SH-SY5Y (cell line): ENCODE data around the gene TFPI2.

ENCODE experiments used
- GATA2 ChIP-seq: IDR thresholded peaks from 2 replicates; pipeline ENCODE4 v1.6.1; 2011; ENCODE audit warnings: mild to moderate bottlenecking, low read depth, low read length
- GATA3 ChIP-seq: IDR thresholded peaks from 2 replicates; pipeline ENCODE4 v1.6.1; 2011; ENCODE audit warnings: low read depth, mild to moderate bottlenecking, low read length, moderate library complexity

Gene TFPI2

GRCh38 chr7:93913197-93913596 lies 22.6 kb upstream of the TFPI2 start:
- no peak for TF ChIP-seq GATA2
- no peak for TF ChIP-seq GATA3

- TF ChIP-seq GATA2 (no peak), GATA3 (no peak)
Observed at GRCh38 chr7:93910076-93910994, 19.8 kb upstream of the TFPI2 start.

- TF ChIP-seq GATA2: no peak
- TF ChIP-seq GATA3: no peak
Observed at GRCh38 chr7:93906267-93906666, 15.7 kb upstream of the TFPI2 start, which contains the start of gene GNGT1. GNGT1 (plus strand) TSS chr7:93906567; CDS start chr7:93906747, 180 bp downstream.

- TF ChIP-seq GATA2 (no peak), GATA3 (no peak)
Observed at GRCh38 chr7:93902777-93903423, 12.3 kb upstream of the TFPI2 start.

- TF ChIP-seq GATA3 (no peak), GATA2 (no peak)
Observed at GRCh38 chr7:93897680-93898079, 7.1 kb upstream of the TFPI2 start.

GRCh38 chr7:93895859-93896600 lies 5.5 kb upstream of the TFPI2 start:
- TF ChIP-seq GATA2 (no peak), GATA3 (no peak)

GRCh38 chr7:93894966-93895640 lies 4.5 kb upstream of the TFPI2 start:
- TF ChIP-seq GATA3 (no peak), GATA2 (no peak)

GRCh38 chr7:93894426-93894825 lies 3.9 kb upstream of the TFPI2 start:
- TF ChIP-seq GATA2 (no peak), GATA3 (no peak)

- TF ChIP-seq GATA3 (no peak), GATA2 (no peak)
Observed at GRCh38 chr7:93890041-93890463, 501 bp downstream of the TFPI2 start.

- TF ChIP-seq GATA2: no peak
- TF ChIP-seq GATA3: no peak
Observed at GRCh38 chr7:93889261-93889660, 1.3 kb downstream of the TFPI2 start.

- TF ChIP-seq GATA3: no peak
- no peak for TF ChIP-seq GATA2
Observed at GRCh38 chr7:93884541-93884940, 6.0 kb downstream of the TFPI2 start.

GRCh38 chr7:93883917-93884345 lies 6.6 kb downstream of the TFPI2 start:
- TF ChIP-seq GATA3 (no peak), GATA2 (no peak)

- TF ChIP-seq GATA2: no peak
- no peak for TF ChIP-seq GATA3
Observed at GRCh38 chr7:93883078-93883916, 7.3 kb downstream of the TFPI2 start.
